ENCODE data around the gene TMEM184B.
A peak's percentile ranks its signal among the peaks of the same experiment; 100 is the strongest.

The TMEM184B gene

GRCh38 chr22:38276166-38276565 is 3.4 kb upstream of the TMEM184B start:
- no peak for DNase-seq (ENCODE audit: low read depth in 2 of 2)

GRCh38 chr22:38273135-38273826 is 471 bp upstream of the TMEM184B start:
- no peak for DNase-seq (ENCODE audit: low read depth in 2 of 2)

- DNase-seq (ENCODE audit: low read depth in 2 of 2) = no peak
Measured at GRCh38 chr22:38271927-38272372, 860 bp downstream of the TMEM184B start.

- no peak for DNase-seq (ENCODE audit: low read depth in 2 of 2)
Measured at GRCh38 chr22:38271101-38271500, 1.7 kb downstream of the TMEM184B start.

- no peak for DNase-seq (ENCODE audit: low read depth in 2 of 2)
Measured at GRCh38 chr22:38270091-38270992, 2.5 kb downstream of the TMEM184B start.

- no peak for DNase-seq (ENCODE audit: low read depth in 2 of 2)
Measured at GRCh38 chr22:38269466-38269865, 3.3 kb downstream of the TMEM184B start.

GRCh38 chr22:38267086-38267485 is 5.7 kb downstream of the TMEM184B start:
- DNase-seq (ENCODE audit: low read depth in 2 of 2) = peak in 1 of 2 donors; percentile 24

GRCh38 chr22:38266120-38266519 is 6.7 kb downstream of the TMEM184B start:
- no peak for DNase-seq (ENCODE audit: low read depth in 2 of 2)

- no peak for DNase-seq (ENCODE audit: low read depth in 2 of 2)
Measured at GRCh38 chr22:38264322-38264843, 8.4 kb downstream of the TMEM184B start.

- no peak for DNase-seq (ENCODE audit: low read depth in 2 of 2)
Measured at GRCh38 chr22:38262051-38262795, 10.6 kb downstream of the TMEM184B start.

- no peak for DNase-seq (ENCODE audit: low read depth in 2 of 2)
Measured at GRCh38 chr22:38260761-38261681, 11.8 kb downstream of the TMEM184B start.

GRCh38 chr22:38259370-38259769 is 13.4 kb downstream of the TMEM184B start:
- no peak for DNase-seq (ENCODE audit: low read depth in 2 of 2)

- DNase-seq (ENCODE audit: low read depth in 2 of 2) = no peak
Measured at GRCh38 chr22:38258895-38259294, 13.9 kb downstream of the TMEM184B start.

- DNase-seq (ENCODE audit: low read depth in 2 of 2) = no peak
Measured at GRCh38 chr22:38257650-38258250, 15.1 kb downstream of the TMEM184B start.

GRCh38 chr22:38257181-38257580 is 15.6 kb downstream of the TMEM184B start:
- DNase-seq (ENCODE audit: low read depth in 2 of 2) = no peak

GRCh38 chr22:38255697-38256096 is 17.1 kb downstream of the TMEM184B start:
- no peak for DNase-seq (ENCODE audit: low read depth in 2 of 2)

- no peak for DNase-seq (ENCODE audit: low read depth in 2 of 2)
Measured at GRCh38 chr22:38251341-38251692, 21.5 kb downstream of the TMEM184B start.

GRCh38 chr22:38250643-38251340 is 22.0 kb downstream of the TMEM184B start:
- no peak for DNase-seq (ENCODE audit: low read depth in 2 of 2)

- DNase-seq (ENCODE audit: low read depth in 2 of 2) = no peak
Measured at GRCh38 chr22:38249803-38250642, 22.8 kb downstream of the TMEM184B start.

Measured in stimulated activated CD8-positive, alpha-beta memory T cell treated with anti-CD3 and anti-CD28 coated beads, Interleukin-15, amount 100 ng/mL, for 4 hours (primary cell).